GM18951 (cell line): ENCODE measurements around the gene SNX30.

Experiments used
- POLR2A ChIP-seq: IDR thresholded peaks from 4 replicates; pipeline ENCODE4 v1.6.1; 2011; ENCODE audit warnings: mild to moderate bottlenecking; ENCODE audit not compliant: insufficient read length, insufficient read depth; ENCODE audit errors: extremely low read depth
- in situ Hi-C: fragments of 300-500 bp; cut with MboI; formaldehyde crosslinking; loops from one replicate; pipeline ENCODE4 v1.12.0; 2022; ENCODE audit warnings: low sequenced_read_pairs, mixed read lengths, inconsistent platforms; ENCODE audit not compliant: unreplicated experiment

SNX30 gene

DNA sequence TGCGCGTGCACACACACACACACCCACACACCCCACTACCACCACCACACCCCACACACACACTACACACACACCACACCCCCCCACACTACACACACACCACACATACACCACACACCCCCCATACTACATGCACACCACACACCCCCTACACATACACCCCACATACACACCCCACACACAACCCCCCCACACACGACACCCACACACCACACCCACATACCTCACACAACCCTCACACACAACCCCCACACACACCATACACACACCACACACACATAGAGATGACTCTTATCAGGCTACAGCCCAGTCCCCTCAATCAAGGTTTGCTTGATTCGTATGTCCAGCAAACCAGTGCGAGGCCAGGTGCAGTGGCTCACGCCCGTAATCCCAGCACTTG is 114.4 kb downstream of the SNX30 start:
- in situ Hi-C loops, result no loop called here
- no peak for TF ChIP-seq POLR2A

DNA sequence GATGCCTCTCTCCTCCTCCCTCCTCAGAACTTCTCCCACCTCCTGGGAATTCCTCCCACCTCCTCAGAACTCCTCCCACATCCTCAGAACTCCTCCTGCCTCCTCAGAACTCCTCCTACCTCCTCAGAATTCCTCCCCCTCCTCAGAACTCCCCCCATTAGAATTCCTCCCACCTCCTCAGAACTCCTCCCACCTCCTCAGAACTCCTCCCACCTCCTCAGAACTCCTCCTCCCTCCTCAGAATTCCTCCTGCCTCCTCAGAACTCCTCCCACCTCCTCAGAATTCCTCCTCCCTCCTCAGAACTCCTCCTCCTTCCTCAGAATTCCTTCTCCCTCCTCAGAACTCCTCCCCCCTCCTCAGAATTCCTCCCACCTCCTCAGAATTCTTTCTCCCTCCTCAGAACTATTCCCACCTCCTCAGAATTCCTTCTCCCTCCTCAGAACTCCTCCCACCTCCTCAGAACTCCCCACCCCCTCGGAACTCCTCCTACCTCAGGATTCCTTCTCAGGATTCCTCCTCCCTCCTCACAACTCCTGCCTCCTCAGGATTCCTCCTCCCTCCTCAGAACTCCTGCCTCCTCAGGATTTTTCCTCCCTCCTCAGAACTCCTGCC is 116.2 kb downstream of the SNX30 start:
- no peak for TF ChIP-seq POLR2A
- in situ Hi-C loops, result no loop called here

GRCh38 chr9:112867275-112867991 is 116.9 kb downstream of the SNX30 start:
- in situ Hi-C loops, result no loop called here
- no peak for TF ChIP-seq POLR2A

GRCh38 chr9:112868461-112868860 is 117.9 kb downstream of the SNX30 start:
- in situ Hi-C loops, result no loop called here
- TF ChIP-seq POLR2A, result no peak

- in situ Hi-C loops, result no loop called here
- no peak for TF ChIP-seq POLR2A
These were observed 118.5 kb downstream of the SNX30 start for GRCh38 chr9:112869041-112869529.

DNA sequence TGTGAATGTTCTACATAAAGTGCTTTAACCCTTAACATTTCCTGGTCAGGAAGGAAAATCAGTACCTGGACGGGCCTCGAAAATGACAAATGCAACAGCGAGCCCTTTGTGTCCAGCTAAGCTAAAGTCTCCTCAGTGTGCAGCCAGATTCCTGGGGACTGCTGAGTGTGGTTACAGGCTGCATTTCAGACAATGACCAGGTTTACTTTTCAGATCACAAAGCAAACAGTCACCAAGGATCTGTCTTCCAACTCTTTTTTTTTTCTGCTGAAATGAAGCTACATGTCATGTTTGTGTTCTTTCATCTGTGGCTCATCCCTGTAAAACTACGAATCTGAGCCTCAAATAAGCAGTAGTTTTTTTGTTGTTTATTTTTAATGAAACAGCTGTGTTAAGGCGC is 119.4 kb downstream of the SNX30 start:
- TF ChIP-seq POLR2A, result no peak
- in situ Hi-C loops, result no loop called here

DNA sequence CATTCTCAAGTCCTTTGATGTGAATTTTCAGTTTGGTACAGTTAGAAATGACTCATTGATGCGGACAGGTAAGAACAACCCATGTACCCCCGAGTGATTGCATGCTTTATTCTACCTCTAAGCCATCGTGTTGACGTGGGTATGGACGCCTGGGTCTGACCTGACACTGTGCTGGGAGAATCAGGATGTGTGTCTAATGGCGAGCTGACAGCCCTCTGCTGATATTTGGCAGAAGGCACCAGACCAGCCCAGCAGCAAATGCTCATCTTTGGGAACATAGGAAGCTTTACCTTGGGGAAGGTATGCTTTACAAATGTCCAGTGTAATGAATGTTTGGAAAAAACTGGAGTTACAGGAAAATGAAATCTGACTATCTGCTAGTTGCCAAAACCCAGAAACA is 120.0 kb downstream of the SNX30 start:
- in situ Hi-C loops, result no loop called here
- no peak for TF ChIP-seq POLR2A

DNA sequence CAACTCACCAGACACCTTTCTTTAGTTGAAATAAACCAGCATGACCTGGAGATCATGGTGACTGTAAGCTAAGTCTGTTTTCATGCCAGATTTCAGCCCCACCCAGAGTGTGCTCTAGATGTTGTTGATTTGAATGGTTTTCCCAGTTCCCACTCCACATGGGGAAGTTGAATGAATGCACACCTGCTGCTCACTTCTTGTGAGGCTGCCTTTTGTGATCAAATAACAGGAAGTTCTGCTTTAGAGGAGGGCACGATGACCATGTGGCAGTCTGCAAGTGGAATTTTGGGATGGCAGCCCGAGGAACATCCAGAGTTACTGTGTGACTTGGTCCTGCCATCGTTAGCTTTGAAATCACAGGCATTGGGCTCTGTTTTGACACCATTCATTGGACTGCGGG is 121.5 kb downstream of the SNX30 start:
- TF ChIP-seq POLR2A, result no peak
- in situ Hi-C loops, result no loop called here

GRCh38 chr9:112873773-112874405 is 123.3 kb downstream of the SNX30 start:
- in situ Hi-C loops, result no loop called here

DNA sequence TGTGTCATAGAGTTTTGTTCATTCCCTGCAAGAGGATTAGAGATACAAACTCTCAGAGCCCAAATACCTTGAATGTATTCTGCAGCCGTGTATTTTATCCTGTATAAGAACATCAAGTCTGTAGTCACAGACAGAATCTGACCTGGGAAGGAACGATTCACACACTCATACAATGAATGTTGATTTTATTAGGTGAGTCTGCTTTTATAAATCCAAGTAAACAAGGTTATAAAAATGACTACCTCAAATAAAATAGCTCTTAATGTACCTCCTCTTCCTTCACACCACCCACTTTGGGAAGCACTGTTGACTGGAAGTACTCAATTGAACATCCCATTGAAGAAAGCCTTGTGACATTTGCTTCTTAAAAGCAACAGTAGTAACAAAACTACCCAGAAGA is 128.2 kb downstream of the SNX30 start:
- TF ChIP-seq POLR2A, result no peak
- in situ Hi-C loops, result no loop called here

More at GRCh38 chr9:112873773-112874405, 123.3 kb downstream of the SNX30 start:
- no peak for TF ChIP-seq POLR2A

DNA sequence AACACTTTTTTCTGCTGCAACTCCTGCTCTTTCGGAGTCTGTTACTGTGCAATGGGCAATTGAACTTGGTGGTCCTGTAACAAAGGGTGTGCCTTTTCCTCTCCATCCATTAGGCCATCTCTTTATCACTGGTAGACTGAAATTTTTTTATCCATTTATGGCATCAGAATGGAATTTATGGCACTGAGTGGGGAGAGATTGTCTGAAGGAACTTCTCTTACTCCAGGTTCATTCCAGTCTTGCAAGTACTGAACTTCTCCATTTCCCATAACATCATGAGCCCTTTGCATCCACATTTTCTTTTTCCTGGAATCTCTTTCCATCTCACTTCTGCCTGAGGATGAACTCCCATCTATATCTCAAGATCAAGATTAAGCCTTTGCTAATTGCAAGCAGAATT is 130.1 kb downstream of the SNX30 start:
- no peak for TF ChIP-seq POLR2A

DNA sequence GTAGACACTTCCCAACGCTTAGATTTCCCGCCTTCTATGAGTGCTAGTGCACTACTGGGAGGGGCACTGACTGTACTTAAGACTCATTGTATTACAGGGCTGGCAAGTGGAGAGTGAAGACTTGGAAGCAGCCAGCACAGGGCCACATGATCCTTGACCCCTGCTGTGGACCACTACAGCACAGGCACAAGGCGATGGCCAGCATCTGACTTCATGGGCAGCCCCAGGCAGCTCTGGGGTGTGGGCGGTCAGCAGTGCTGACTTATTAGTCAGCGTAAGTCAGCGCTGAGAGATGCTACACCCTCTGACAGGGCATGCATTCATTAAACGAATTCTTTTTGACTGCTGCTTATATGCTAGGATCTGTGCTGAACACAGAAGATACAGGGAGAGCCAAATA is 130.8 kb downstream of the SNX30 start:
- in situ Hi-C loops, result no loop called here

More for the DNA sequence above, 130.1 kb downstream of the SNX30 start:
- in situ Hi-C loops, result no loop called here

GRCh38 chr9:112884101-112884500 is 133.5 kb downstream of the SNX30 start:
- no peak for TF ChIP-seq POLR2A
- in situ Hi-C loops, result no loop called here

More for the DNA sequence above, 130.8 kb downstream of the SNX30 start:
- TF ChIP-seq POLR2A, result no peak

GRCh38 chr9:112884721-112885120 is 134.2 kb downstream of the SNX30 start:
- in situ Hi-C loops, result no loop called here

More at GRCh38 chr9:112884721-112885120, 134.2 kb downstream of the SNX30 start:
- no peak for TF ChIP-seq POLR2A
